Posterior cingulate gyrus (tissue), 11 donors: ENCODE data around the gene FAM131C.

Experiments
- DNase-seq, 10 donors: peaks; one replicate each; pipeline versions ENCODE4 v3.0.0 to v3.0.0-alpha.2; 2020 to 2021; ENCODE audit warnings: mixed read lengths in 3 of 10
- intact Hi-C: fragments of 100-400 bp; cut with DNase I; formaldehyde crosslinking; loops from one replicate; pipeline ENCODE4 v1.15.1; 2023

FAM131C gene

DNA sequence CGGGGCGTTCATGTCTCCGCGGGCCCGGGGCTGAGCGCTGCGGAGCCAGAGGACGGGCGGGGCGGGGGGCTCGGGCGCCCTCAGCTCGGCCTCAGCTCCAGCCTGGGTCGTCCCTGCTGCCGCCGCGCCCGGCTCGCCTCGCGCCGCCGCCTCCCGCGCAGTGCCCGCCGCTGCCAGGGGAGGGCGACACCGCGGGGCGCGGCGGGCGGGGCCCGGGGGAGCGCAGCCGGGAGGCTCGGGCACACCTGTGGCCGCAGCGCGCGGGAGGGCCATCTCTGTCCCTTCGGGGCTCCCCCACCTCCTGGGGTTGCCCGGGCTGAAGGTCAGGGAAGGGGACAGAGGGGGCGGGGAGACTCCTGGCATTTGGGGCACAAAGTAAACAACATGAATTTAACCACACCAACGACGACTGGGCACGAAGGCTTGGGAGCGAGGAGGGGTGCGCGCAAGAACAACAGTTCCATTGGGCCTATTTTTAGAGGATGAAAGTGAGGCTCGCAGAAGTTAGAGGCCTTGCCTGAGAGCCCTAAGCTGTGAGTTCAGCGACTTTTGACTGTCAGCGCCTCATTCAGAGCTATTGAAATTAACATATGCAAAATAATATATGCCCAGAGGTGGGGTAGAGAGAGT is at the start of gene FAM131C:
Gene FAM131C, minus strand, starts transcription at position 162 of the 630 bp plus-strand sequence. CDS start 209 bp downstream, outside the sequence.
- peak in 4 of 10 donors; percentile 34 to 94 (median 68) for DNase-seq
- intact Hi-C loops = no loop called here

- intact Hi-C loops = no loop called here
- DNase-seq = peak in 2 of 10 donors; percentile 7 to 12
These were observed 49.5 kb upstream of the FAM131C start for GRCh38 chr1:16122916-16123315.

GRCh38 chr1:16122350-16122881 is 49.0 kb upstream of the FAM131C start:
- DNase-seq = peak in 3 of 10 donors; percentile 14 to 65 (median 62)
- intact Hi-C loops = no loop called here

- no peak for DNase-seq
- intact Hi-C loops = no loop called here
These were observed 47.5 kb upstream of the FAM131C start for GRCh38 chr1:16120940-16121410.

GRCh38 chr1:16120407-16120806 is 47.0 kb upstream of the FAM131C start:
- intact Hi-C loops = no loop called here
- peak in 3 of 10 donors; percentile 9 to 18 (median 11) for DNase-seq

DNA sequence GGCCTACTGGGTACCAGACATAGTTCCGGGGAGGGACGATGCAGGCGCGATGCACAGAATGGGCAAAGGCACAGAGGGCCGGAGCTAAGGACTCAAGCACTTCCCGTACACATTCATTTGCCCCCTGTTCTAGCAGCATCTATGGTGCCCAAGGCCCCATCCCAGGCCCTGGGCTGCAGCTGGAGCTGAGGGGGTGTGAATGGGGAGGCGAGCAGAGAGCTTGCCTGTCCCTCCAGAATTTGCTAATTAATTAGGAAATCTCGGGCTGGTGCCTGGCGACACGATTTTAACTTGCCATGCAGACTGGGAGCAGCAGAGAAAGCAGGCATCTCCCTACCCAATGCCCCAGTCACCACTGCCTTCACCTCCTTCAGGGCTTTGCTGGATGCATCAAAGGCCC is 46.5 kb upstream of the FAM131C start:
- DNase-seq = peak in 3 of 10 donors; percentile 24 to 48 (median 32)
- intact Hi-C loops = no loop called here

- intact Hi-C loops = no loop called here
- peak in 3 of 10 donors; percentile 14 to 32 (median 16) for DNase-seq
These were observed 46.1 kb upstream of the FAM131C start for GRCh38 chr1:16119504-16119903.

DNA sequence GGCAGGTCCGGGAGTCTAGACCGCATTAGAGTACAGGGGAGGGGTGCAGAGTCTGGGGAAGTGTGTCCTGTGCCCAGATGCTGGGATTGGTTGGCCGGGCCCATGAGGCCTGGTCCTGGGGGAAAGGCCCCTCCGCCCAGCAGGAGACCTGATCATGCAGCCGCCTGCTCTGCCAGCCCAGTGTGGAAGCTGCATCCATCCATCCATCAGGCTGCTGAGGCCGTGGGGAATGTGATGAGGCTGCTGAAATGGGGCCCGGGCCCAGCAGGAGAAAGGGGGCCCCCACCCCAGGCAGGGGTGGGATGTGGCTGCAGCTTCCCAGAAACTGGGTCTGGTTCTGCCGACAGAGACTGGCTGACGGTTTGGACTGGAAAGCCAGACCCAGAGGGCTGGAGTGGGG is 45.3 kb upstream of the FAM131C start:
- intact Hi-C loops = no loop called here

GRCh38 chr1:16117936-16118335 is 44.5 kb upstream of the FAM131C start:
- intact Hi-C loops = no loop called here
- peak in 1 of 10 donors; percentile 31 for DNase-seq

More for the DNA sequence above, 45.3 kb upstream of the FAM131C start:
- DNase-seq = peak in 2 of 10 donors; percentile 58 to 82

DNA sequence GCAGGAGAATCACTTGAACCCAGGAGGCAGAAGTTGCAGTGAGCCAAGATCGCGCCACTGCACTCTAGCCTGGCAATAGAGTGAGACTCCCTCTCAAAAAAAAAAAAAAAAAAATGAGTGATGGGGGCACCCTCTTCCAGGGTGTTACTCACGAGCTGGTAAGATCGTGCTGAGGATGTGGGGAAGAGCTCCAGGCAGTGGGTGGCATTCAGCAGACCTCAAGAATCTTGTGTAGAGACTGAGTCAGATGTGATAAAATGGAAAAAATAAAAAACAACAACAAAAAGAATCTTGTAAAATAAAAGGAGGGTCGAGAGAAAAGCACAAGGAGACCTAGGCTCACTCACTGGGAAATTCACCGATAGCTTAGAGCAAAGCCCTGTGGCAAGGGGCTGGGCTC is 43.9 kb upstream of the FAM131C start:
- peak in 2 of 10 donors; percentile 22 to 36 for DNase-seq
- intact Hi-C loops = no loop called here

DNA sequence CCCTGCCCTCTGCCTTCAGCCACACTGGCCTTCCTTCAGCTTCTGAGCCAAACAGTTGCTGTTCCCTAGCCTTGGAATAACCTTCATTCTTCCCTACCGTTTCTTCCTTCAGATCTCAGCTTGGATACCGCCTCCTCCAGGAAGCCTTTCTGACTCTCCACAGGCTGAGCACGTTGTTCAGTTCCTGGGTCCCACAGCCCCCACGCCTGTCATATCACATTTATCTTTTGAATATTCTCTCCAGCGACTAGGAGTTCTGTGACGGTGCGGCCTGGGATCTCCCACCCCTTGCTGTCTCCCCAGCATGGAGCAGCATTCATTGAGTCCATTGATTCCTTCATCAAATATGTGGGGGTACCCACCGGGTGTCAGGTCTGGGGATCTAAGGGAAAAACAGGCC is 43.2 kb upstream of the FAM131C start:
- intact Hi-C loops = no loop called here

GRCh38 chr1:16116002-16116401 is 42.6 kb upstream of the FAM131C start:
- DNase-seq = peak in 2 of 10 donors; percentile 40 to 41
- intact Hi-C loops = no loop called here

More for the DNA sequence above, 43.2 kb upstream of the FAM131C start:
- peak in 2 of 10 donors; percentile 13 to 72 for DNase-seq

GRCh38 chr1:16115468-16115983 is 42.1 kb upstream of the FAM131C start:
- intact Hi-C loops = no loop called here
- peak in 2 of 10 donors; percentile 41 to 46 for DNase-seq

DNA sequence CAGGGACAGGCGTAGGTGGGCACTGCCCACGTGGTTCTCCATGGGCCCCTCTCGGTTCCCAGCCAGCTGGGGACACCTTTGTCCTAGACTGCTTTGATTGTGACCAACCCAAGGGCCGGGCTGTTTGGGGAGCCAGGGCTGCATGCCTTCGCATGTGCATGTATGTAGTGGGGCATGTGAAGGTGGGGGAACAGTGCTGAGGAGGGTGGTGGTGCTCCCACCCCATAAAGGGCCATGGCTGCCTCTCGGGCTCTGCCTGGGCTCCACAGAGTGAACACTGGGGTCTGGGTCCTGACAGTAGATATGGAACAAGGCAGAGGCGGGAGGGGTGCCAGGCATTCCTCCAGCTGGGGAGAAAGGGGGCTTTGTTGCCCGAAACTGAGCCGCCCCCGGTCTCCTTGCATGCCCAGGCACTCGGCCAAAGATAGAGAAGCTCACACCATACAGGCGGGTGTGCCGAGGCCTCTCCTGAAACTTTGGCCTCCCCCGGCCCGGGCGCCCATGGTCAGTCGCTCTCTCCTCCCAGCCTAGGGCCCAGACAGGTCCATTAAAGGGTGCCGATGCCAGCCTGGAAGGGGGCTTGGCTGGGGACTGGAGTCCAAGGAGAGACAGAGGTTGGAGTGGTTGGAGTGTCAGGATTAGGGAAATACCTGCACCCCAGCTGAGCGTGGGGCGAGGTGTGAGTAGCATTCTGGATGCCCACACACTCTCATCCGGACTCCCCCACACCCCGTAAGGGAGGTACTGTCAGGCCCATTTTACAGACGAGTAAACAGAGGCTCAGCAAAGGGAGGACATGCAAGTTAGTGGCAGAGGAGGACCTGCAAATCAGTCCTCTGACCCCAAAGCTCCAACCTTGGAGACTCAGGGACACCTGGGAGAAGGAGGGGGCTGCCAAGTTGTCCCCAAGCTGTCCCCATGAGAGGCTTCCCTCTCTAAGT is 41.3 kb upstream of the FAM131C start:
- intact Hi-C loops = no loop called here
- peak in 3 of 10 donors; percentile 69 to 73 (median 73) for DNase-seq

DNA sequence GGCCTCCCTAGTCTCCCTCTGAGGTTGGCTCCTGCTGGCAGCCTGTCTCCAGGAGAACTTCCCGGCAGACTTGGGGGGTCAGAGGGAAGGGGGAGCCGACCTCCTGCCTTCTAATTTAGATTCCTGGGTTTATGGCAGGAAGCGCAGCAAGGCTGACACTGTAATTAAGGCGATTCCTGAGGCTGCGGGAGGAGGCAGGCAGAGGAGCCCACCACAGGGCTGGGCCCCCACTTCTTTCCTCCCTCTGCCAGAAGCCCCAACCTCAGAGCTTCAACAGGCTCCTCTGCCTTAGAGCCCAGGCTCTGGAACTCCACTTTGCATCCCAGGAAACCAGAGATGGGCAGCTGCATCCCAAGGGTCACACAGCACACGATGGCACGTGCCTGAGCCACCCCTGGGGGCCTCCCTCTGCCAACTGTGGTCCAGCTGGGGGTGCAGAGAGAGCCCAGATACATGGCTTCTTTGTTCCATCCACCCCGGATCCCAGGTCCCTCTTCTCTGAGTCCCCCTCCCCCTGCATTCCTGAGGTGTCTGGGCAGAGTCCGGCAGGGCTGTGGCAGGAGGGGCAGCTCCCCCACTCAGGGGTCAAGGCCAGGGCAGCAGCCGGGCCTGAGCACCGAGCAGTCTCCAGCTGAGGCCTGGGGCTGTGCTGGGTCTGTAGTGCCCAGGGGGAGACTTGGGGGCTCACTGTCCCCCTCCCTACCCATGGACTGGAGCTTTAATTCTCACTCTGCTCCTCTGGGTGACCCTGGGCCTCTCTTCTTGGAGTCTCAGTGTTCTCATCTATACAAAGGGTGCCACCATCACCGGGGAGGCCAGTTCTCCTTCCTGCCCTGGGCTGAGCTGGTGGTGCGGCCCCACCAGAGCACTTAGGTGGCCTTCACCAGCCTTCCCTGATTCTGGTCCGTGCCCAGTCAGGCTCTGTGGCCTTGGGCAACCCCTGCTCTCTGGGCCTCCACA is 39.4 kb upstream of the FAM131C start:
- peak in 3 of 10 donors; percentile 35 to 62 (median 43) for DNase-seq
- intact Hi-C loops = no loop called here

DNA sequence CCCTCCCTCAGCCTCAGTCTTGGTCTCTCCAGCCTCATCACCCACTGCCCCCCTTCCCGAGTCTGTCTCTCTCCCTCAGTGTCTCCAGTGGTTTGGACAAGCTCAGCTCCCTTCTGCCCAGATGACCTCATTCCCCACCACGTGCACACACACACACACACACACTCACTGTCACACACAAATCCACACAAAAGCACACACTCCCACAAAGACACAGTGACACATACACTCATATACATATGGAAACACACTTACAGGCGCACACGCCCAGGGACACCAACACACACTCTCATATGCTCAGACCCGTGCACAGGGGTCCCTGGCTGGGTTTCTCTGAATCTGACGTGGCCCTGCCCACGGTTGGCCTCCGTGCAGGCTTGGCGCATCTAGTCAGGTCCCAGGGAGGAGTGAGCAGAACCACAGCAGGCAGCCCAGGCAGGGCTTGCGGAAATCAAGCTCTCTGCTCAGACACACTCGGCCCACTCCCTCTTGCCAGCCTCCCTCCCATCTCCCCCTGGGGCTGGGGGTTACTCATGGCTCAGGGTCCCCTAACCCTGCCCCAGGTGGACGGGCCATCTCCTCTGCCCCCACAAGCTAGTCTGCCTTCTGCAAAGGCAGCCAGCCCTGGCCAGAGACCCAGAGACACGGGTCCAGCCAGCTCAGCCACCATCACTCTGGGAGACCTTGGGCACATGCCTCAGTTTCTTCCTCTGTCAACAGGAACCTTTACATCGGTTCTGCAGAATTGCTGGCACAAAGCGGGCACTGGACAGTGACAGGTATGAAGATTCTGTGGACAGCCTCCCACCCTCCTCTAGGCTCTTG is 38.5 kb upstream of the FAM131C start:
- DNase-seq = peak in 3 of 10 donors; percentile 42 to 77 (median 52)
- intact Hi-C loops = no loop called here

- intact Hi-C loops = no loop called here
- peak in 3 of 10 donors; percentile 13 to 52 (median 37) for DNase-seq
These were observed 37.4 kb upstream of the FAM131C start for GRCh38 chr1:16110884-16111283.

DNA sequence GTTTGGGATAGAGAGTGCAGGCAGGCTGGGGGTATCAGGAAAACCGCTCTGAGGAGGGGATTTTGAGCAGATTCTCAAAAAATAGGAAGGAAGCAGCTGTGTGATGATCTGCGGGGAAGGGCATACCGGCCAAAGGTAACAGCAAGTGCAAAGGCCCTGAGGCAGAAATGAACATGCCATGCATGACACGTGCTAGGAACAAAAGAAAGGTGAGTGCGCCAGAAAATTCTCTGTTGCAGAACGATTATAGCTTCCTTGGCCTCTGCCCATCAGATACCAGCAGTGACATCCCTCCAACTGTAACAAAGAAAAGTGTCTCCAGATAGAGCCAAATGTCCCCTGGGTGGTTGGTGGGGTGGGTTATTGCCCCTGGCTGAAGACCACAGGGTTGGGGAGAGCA is 37.0 kb upstream of the FAM131C start:
- intact Hi-C loops = no loop called here
- peak in 3 of 10 donors; percentile 8 to 32 (median 20) for DNase-seq
